Fibroblast of lung (primary cell): ENCODE measurements around the gene PALLD. TPM values are rescaled to one million over a fixed set of nuclear protein-coding genes. Genes with fewer than 3 reads are reported as not detected.

Experiments used
- DNase-seq, 2 donors: peaks; one replicate each; pipeline versions ENCODE4 v3.0.0 to v3.0.0-alpha.2; 2010; ENCODE audit warnings: low read depth in 2 of 2
- H2AFZ ChIP-seq: 2 replicates; pipeline ENCODE4 v1.5.1; 2012; ENCODE audit warnings: low read length, control low read depth, inconsistent platforms
- H3K27ac ChIP-seq: 2 replicates; pipeline ENCODE4 v1.5.1; 2011; ENCODE audit warnings: low read length, control low read depth; ENCODE audit not compliant: insufficient read depth
- H3K27me3 ChIP-seq: 2 replicates; pipeline ENCODE4 v1.5.1; 2011; ENCODE audit warnings: mild to moderate bottlenecking, low read length; ENCODE audit not compliant: control insufficient read depth, insufficient read depth
- H3K36me3 ChIP-seq: 2 replicates; pipeline ENCODE4 v1.5.1; 2011; ENCODE audit warnings: low read length; ENCODE audit not compliant: control insufficient read depth, insufficient read depth
- H3K4me1 ChIP-seq: 2 replicates; pipeline ENCODE4 v1.5.1; 2011; ENCODE audit warnings: low read length; ENCODE audit not compliant: control insufficient read depth, insufficient read depth; ENCODE audit errors: extremely low read depth
- H3K4me2 ChIP-seq: 2 replicates; pipeline ENCODE4 v1.5.1; 2011; ENCODE audit warnings: low read length, control low read depth; ENCODE audit not compliant: insufficient read depth; ENCODE audit errors: extremely low read depth
- H3K4me3 ChIP-seq, 4 experiments: fragments of 200-600 bp in 1 of 4; sonication (generic) in 1 of 4; replicated peaks in 1 of 4; 2 replicates each; pipeline ENCODE4 v1.5.1; 2011 to 2016; ENCODE audit warnings: low read length in 4 of 4, low read depth in 3 of 4, mild to moderate bottlenecking in 3 of 4, control low read depth in 2 of 4, inconsistent platforms in 1 of 4, mixed read lengths in 1 of 4; ENCODE audit not compliant: insufficient read depth in 1 of 4; ENCODE audit errors: control extremely low read depth in 1 of 4
- H3K79me2 ChIP-seq: 2 replicates; pipeline ENCODE4 v1.5.1; 2012; ENCODE audit warnings: mild to moderate bottlenecking, low read length, inconsistent platforms; ENCODE audit not compliant: control insufficient read depth, insufficient read depth
- H3K9ac ChIP-seq: 2 replicates; pipeline ENCODE4 v1.5.1; 2011; ENCODE audit warnings: mild to moderate bottlenecking, low read length, control low read depth; ENCODE audit not compliant: insufficient read depth
- H3K9me3 ChIP-seq: 2 replicates; pipeline ENCODE4 v1.5.1; 2012; ENCODE audit warnings: low read depth, low read length; ENCODE audit not compliant: control insufficient read depth, insufficient read depth
- H4K20me1 ChIP-seq: 2 replicates; pipeline ENCODE4 v1.5.1; 2011; ENCODE audit warnings: low read length; ENCODE audit not compliant: control insufficient read depth, insufficient read depth; ENCODE audit errors: extremely low read depth
- EZH2 ChIP-seq: IDR thresholded peaks from 2 replicates; pipeline ENCODE4 v1.5.1; 2012; ENCODE audit warnings: low read length, control low read depth, mild to moderate bottlenecking; ENCODE audit errors: missing control alignments
- polyA plus RNA-seq, 2 donors: library from polyadenylated mRNA; depleted of rRNA in 1 of 2; stranded (reverse) in 1 of 2; unstranded in 1 of 2; fragments of >200 nt; gene quantifications; 2 replicates each; pipeline ENCODE4 v1.2.1, GENCODE V29; 2011 to 2012; ENCODE audit warnings: missing spikeins in 1 of 2
- total RNA-seq: library from RNA; depleted of rRNA; stranded (reverse); fragments of >200 nt; gene quantifications from 2 replicates; pipeline ENCODE4 v1.2.1, GENCODE V29; 2014
- TF ChIP-seq, protein P1 (sequence below), 2 donors: IDR thresholded peaks in 1 of 2; conservative IDR thresholded peaks in 1 of 2; 1 replicate in 1 of 2; 2 replicates in 1 of 2; pipeline ENCODE4 v1.5.1; 2011 to 2012; ENCODE audit warnings: low read length in 2 of 2, control low read depth in 1 of 2, inconsistent platforms in 1 of 2, low read depth in 1 of 2, mild to moderate bottlenecking in 1 of 2

PALLD gene
- total and polyA plus RNA-seq, 2 donors (not counting 1 experiment from before 2014, with no cell fraction given): 200 to 205 TPM

DNA sequence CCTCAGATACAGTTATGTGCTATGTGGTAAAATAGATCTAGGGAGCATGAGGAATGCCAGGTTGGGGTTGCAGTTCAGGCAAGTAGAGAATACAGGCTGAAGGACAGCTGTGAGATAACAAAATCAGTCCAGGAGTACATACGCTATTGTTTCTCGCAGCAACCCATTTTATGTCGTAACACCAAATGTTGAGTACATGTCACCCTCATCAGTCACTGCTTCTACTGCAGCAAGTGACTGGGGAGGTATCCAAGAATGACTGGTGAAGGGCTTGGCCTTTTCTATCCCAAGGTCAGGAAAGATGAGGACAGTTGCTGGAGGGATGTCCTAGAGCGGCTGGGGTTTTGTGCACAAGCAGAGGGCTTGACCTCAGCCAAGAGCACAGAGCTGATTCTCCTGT lies 341.1 kb downstream of the PALLD start:
- H3K4me3 ChIP-seq: no peak overlapping the region
- H3K27me3 ChIP-seq: no peaks in the 10 kb centered on the region
- no peak overlapping the region for H3K4me2 ChIP-seq
- H3K4me1 ChIP-seq: peaks cover 4% of the 10 kb centered on the region
- H3K9me3 ChIP-seq: no peaks in the 10 kb centered on the region
- no peak overlapping the region for H2AFZ ChIP-seq
- peaks cover 2% of the 10 kb centered on the region for H3K36me3 ChIP-seq
- peaks cover 2% of the 10 kb centered on the region for H4K20me1 ChIP-seq
- H3K27ac ChIP-seq: no peak overlapping the region
- H3K9ac ChIP-seq: no peak overlapping the region
- H3K79me2 ChIP-seq: peaks cover 88% of the 10 kb centered on the region
- DNase-seq: peak in 1 of 2 donors; percentile 68
- no peak for TF ChIP-seq EZH2
- TF ChIP-seq, protein P1, sequence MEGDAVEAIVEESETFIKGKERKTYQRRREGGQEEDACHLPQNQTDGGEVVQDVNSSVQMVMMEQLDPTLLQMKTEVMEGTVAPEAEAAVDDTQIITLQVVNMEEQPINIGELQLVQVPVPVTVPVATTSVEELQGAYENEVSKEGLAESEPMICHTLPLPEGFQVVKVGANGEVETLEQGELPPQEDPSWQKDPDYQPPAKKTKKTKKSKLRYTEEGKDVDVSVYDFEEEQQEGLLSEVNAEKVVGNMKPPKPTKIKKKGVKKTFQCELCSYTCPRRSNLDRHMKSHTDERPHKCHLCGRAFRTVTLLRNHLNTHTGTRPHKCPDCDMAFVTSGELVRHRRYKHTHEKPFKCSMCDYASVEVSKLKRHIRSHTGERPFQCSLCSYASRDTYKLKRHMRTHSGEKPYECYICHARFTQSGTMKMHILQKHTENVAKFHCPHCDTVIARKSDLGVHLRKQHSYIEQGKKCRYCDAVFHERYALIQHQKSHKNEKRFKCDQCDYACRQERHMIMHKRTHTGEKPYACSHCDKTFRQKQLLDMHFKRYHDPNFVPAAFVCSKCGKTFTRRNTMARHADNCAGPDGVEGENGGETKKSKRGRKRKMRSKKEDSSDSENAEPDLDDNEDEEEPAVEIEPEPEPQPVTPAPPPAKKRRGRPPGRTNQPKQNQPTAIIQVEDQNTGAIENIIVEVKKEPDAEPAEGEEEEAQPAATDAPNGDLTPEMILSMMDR (conservative IDR thresholded peaks at IDR 0.05 in 1 of 2, IDR thresholded peaks at IDR 0.05 in 1 of 2; ENCODE audit: low read depth in 1 of 2, low read length in 2 of 2): no peak

DNA sequence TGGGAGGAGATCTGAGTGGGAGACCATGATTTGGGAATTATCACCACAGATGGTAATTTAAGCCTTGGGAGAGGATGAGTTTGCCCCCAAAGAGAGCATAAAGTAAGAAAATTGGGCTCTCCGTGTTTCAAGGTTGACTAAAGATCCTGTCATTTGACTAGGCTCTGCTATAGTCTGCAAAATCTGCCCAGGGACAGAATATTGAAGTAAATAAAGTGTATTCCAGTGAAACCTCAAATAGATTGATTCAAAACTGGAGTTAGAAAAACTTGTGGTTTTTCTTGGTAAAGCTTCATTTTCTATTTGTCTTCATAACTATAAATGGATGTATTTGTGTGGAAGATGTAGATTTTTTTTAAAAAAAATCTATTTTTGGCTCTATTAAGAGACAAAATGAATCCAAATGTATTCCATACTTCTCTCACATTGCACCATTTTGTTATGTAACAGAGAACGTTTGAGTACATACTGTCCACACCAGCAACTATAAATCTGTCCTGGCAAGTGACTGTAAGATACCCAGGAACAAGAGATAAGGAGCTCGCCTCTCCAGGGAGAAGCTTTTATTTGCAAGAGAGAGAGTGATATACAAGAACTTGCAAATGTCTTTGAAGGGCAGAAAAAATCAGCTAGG lies 343.0 kb downstream of the PALLD start:
- Histone ChIP-seq H3K4me3 (no peak overlapping the region), H3K36me3 (peaks cover 2% of the 10 kb centered on the region), H3K9me3 (no peaks in the 10 kb centered on the region), H3K9ac (no peak overlapping the region), H3K27me3 (no peaks in the 10 kb centered on the region), H2AFZ (no peak overlapping the region), H3K79me2 (peaks cover 85% of the 10 kb centered on the region), H3K27ac (no peak overlapping the region), H4K20me1 (peaks cover 2% of the 10 kb centered on the region), H3K4me1 (peaks cover 7% of the 10 kb centered on the region), H3K4me2 (no peak overlapping the region)
- peak in 1 of 2 donors; percentile 90 for DNase-seq
- TF ChIP-seq, protein P1 (conservative IDR thresholded peaks at IDR 0.05 in 1 of 2, IDR thresholded peaks at IDR 0.05 in 1 of 2; ENCODE audit: low read depth in 1 of 2, low read length in 2 of 2): no peak
- no peak for TF ChIP-seq EZH2

DNA sequence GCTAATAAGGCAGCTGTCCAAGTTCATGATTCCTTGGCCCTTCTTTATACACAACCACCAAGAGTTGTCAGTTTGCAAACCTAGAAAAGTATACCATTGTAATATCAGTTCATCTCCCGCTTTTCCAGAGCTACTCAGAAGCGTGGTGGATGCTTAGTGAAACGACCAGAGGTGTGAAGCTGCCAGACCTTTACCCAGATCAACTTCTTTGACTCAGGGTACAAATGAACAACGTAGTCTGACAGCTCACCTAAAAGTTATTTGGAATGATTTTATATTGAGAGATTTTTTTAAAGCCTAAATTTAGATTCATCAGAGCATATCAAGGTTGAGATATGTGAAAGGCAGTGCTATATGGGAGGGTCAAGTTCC lies 343.5 kb downstream of the PALLD start:
- H3K4me3 ChIP-seq: no peak overlapping the region
- peak in 1 of 2 donors; percentile 25 for DNase-seq
- no peak overlapping the region for H3K27ac ChIP-seq
- H3K36me3 ChIP-seq: peaks cover 2% of the 10 kb centered on the region
- H3K27me3 ChIP-seq: no peaks in the 10 kb centered on the region
- H3K79me2 ChIP-seq: peaks cover 86% of the 10 kb centered on the region
- no peaks in the 10 kb centered on the region for H3K9me3 ChIP-seq
- H2AFZ ChIP-seq: no peak overlapping the region
- H4K20me1 ChIP-seq: peaks cover 2% of the 10 kb centered on the region
- no peak overlapping the region for H3K4me2 ChIP-seq
- no peak overlapping the region for H3K9ac ChIP-seq
- H3K4me1 ChIP-seq: peaks cover 7% of the 10 kb centered on the region
- TF ChIP-seq EZH2: no peak
- TF ChIP-seq, protein P1 (conservative IDR thresholded peaks at IDR 0.05 in 1 of 2, IDR thresholded peaks at IDR 0.05 in 1 of 2; ENCODE audit: low read depth in 1 of 2, low read length in 2 of 2): no peak
